GOT3 (cell line): ENCODE measurements around the gene ERN1.
A peak's percentile ranks its signal among the peaks of the same experiment; 100 is the strongest.
"Not testable (repeated sequence)": the region's sequence is repeated elsewhere in the genome, so short reads cannot be mapped to it uniquely, and the experiment has no call there.

Experiments
- DNase-seq: peaks from one replicate; lab custom pipeline; 2025; ENCODE audit warnings: mixed read lengths; lab: John Stamatoyannopoulos, UW

ERN1 gene

GRCh38 chr17:64025732-64026294 lies 104.1 kb downstream of the ERN1 start:
- peak; percentile 35 for DNase-seq

DNA sequence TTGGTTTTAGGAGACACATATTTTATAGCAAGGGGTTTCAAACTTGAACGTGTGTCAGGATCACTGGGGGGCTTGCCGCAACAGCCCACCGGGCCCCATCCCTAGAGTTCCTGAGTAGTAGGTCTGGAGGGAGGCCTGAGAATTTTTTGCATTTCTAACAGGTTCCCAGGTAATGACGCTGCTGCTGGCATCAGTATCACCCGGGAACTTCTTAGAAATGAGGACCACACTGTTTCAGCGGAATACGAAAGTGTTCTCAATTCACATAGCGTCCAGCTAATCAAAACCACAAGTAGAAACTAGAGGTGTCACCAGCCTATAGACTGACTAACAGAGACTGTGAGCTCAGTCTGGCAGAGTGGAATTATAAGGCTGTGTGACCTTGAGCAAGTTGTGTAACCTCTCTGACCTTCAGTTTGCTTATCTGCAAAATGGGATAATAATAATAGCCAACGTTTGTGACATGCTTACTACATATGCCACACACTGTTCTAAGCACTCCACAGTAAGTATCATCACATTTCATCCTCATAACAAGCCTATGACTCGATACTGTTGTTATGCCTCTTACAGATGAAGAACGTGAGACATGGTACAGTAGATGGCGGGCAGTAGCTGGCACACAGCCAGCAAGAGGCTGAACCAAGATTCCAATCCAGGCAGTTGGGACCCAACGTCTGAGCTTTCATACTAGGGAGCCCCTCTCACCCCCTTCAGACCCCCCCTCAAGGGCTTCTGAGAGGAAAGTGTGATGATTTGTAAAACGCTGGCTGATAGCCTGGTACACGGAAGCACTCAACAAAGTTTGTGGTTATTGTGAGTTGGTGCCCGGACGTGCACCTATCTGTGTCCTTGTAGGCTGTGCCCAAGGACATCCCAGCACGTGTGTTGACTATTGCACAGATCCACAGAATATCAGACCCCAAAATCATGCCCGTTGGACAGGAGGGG lies 104.9 kb downstream of the ERN1 start:
- no peak for DNase-seq

DNA sequence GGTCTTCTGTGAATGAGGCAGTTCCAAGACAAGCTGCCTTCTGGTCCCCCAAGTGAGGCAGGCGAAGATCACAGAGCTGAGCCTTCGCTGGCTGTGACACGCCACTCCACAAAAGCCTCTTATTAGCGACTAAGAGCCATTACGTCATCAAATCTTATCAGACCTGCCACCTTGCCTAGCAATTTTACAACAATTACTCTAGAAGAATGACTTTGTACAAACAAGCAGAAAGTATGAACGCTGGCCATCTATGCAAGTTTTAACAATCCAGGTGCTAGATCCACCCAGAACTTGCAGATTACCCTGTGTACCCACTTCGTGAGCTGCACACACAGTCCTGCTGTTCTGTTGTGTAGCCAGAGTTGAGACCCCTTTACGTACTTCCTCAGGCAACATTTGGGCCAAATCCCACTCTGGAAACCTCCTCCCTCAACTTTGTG lies 105.7 kb downstream of the ERN1 start:
- DNase-seq = no peak

GRCh38 chr17:64022611-64023063 lies 107.3 kb downstream of the ERN1 start:
- no peak for DNase-seq

DNA sequence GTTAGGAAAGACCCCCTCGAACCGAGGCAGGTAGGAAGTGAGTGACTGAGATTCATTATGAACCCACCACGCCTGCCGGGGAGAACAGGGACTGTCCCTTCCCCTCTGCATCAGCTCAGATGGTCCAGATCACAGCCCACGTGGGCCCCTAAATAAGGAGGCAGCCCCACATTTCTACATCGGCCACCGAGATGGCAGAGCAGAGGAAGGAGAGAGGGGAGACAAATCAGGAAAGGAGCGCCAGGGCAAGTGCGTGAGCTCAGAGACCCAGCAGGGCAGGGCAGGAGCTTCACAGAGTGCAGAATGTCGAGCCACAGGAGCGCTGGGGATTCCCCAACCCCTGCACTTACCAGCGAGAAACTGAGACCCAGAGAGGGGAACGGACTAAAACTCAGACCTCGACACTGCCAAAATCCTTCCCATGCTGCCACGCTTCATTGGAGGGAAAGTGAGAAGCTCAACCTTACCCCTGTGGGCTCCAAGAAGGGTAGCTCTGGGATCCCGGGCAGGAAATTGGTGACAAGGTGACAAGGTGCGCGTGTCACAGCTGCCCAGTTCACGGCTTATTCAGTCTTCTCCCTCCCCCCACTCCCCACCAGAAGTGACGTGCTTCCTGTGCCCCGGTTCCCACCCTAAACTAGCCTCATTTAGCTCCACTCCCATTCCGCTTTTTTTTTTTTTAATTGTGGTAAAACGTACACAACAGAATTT lies 109.7 kb downstream of the ERN1 start, which contains the start of gene ICAM2:
ICAM2 (minus strand) TSS at position 578 of the 711 bp plus-strand sequence. CDS start 13,942 bp downstream, outside the sequence.
- no peak for DNase-seq

GRCh38 chr17:64019551-64019961 lies 110.4 kb downstream of the ERN1 start:
- DNase-seq = not testable (repeated sequence)

DNA sequence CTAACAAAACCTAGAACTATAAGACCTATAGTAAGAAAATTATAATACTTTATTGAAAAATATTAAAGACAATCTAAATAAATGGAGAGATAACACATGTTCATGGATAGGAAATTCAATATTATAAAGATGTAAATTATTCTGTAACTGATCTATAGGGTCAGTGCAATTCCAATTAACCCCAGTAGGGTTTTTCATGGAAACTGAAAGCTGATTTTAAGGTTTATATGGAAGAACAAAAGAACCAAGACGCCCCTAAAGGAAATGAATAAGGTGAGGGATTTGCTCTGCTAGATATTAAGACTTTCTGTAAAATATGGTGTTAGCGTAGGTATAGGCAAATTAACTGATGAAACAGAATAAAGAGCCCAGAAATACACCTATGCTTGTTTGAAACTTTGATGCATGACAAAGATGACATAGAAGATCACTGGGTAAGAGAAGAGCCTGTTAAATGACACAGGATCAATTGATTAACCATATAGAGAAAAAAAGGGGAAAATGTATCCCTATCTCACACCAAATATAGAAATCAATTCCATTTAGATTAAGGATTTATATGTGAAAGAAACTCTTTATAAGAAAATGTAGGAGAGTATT lies 112.5 kb downstream of the ERN1 start:
- DNase-seq = no peak

DNA sequence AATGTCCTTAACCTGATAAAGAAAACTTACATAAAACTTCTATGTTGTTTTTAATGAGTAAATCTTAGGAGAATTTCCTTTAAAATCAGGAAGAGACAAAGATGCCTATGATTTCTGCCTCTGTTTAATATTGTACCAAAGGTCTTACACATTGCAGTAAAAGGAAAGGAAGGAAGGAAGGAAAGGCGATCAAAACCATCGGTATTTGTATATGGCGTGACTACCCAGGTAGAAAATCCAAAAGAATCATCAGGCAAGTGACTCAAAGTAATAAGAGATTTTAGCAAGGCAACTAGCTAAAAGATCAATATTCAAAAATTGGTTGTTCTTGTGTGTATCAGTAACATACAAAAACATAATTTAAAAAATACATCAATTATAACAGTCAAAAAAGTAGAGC lies 113.0 kb downstream of the ERN1 start:
- no peak for DNase-seq

DNA sequence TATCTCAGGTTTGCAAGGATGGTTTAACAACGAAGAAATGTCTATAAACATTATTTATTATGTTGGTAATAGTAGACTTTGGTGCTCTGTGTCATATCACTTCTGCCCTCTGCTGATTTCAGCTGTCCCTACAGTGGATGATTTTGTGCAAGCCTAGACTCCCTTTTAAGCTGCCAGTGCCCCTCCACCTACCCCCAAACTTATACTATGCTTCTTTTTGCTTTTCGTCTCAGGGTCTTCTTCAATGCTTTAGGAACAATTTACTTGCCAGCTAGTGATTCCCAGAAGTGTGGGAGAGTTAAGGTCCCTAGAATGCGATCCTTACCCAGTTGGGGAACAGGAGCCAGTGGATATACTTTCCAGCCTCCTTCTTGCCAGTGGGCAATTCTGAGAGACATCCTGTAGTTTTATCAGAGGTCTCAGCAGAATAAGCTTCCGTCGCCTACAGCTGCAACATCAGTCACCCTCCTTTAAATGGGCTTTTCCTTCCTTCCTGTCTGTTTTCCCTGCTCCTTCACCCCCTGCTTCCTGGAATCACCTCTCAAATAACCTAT lies 113.6 kb downstream of the ERN1 start:
- DNase-seq = no peak

DNA sequence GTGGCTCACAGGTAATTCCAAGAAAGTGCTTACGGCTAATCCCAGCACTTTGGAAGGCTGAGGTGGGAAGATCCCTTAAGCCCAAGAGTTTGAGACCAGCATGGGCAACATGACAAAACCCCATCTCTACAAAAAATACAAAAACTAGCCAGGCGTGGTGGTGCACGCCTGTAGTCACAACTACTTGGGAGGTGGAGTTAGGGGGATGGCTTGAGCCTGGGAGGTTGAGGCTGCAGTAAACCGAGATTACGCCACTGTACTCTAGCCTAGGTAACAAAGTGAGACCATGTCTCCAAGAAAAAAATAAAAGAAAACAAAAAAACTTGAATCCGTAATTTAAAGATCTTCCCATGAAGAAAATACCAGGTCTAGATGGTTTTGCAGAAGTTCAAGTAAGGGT lies 114.5 kb downstream of the ERN1 start:
- no peak for DNase-seq

DNA sequence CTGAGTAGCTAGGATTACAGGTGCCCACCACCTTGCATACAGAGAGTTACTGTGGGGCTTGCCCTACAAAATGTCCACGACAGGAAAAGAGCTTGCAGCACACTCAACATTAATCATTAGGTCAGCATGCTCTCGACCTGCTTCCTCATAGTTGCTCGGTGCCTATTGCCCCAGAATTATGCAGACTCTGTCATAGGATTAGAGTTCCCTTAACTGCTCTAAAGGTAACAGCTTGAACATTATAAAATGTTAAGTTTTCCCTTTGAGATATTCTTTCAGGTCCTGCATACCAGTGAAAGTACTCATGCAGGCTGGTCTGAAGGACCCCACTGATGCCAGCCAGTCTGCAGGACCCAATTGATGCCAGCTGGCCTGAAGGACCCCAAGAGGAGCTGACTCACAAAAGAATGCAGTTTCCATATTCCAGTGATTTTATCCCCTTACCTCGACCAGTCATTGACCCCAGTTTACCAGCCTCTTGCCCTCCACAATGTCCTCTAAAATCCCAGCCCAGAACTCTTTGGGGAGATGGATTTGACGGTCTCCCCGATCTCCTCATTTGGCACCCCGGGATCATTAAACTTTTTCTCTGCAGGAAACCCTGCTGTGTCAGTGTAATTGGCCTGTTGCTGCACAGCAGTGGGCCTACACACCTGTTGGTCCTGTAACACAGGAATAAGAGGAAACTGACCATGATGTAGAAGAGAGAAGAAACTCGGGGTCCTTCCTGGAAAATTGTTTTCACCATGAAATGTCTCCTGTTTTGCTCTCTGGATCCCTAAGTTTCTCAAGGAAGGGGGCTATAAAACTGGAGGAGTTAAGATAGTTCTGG lies 120.2 kb downstream of the ERN1 start:
- DNase-seq = no peak

- no peak for DNase-seq
These were observed 121.1 kb downstream of the ERN1 start for GRCh38 chr17:64008830-64009229.

GRCh38 chr17:64008346-64008745 lies 121.6 kb downstream of the ERN1 start:
- no peak for DNase-seq

DNA sequence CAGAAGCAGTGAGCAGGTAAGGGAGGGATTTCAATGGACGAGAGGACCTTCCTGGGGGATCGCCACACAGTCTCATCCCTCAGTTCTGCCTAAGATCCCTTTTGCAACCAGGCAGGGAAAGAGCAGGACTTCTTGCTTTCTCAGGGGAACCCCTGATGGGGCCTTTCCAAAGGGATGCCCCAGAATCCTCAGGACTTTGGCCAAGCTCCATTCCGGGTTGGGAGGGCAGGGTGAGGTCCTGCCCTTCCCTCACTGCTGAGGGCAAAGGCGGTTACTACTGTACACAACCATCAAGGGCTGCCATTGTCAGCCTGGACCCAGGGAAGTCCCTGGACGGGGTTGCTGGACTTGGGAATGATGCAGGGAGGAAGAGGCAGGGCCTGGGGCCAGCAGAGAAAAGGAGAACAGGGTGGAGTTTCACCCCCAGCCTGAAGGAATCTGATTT lies 122.1 kb downstream of the ERN1 start:
- DNase-seq = no peak

- DNase-seq = not testable (repeated sequence)
These were observed 122.7 kb downstream of the ERN1 start for GRCh38 chr17:64007089-64007837.

DNA sequence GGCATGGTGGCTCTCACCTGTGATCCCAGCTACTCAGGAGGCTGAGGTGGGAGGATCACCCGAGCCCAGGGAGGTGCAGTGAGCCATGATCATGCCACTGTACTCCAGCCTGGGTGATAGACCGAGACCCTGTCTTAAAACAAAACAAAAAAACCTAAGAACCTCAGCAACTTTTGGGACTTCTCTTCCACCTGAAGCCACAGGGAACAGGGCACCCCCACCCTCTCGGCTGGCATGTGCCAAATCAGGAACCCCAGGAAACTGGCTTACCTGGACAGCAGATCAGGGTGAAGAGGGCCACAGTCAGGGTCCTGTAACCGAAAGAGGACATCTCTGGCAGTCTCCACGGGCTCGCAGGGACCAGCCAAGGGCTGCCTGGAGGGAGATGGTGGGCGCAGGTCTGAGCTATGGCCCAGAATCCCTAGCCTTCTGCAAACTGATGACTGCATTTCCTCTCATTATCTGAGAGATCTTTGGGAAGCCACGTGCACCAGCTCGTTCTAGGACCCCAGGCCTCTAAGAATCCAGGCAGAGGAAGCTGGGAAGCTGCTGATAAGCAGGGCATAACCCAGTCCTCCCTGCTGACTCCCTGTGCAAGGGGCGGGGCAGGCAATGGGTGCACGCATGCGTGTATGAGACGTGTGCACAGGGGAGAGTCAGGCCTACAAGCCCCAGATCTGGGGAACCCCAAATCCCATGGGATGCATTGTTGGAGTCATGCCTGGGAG lies 123.4 kb downstream of the ERN1 start:
- DNase-seq = no peak

DNA sequence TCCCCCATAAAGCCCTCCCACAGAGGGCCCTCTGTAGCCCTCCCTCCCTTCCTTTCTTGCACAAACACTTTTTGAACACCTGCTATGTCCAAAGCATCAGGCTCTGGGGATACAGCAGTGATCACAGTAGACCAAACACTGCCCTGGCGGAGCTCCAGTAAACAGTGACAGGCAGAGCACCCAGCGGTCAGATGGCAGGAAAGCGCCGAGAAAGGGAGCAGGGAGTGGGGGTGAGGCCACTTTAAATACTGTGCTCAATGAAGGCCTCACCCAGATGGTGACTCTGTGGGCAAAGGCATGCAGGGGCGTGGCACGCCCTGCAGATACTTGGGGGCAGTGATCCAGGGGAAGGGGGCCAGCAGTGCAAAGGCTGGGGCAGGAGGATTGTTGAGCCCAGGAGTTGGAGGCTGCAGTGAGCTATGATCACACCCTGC lies 124.2 kb downstream of the ERN1 start:
- no peak for DNase-seq

DNA sequence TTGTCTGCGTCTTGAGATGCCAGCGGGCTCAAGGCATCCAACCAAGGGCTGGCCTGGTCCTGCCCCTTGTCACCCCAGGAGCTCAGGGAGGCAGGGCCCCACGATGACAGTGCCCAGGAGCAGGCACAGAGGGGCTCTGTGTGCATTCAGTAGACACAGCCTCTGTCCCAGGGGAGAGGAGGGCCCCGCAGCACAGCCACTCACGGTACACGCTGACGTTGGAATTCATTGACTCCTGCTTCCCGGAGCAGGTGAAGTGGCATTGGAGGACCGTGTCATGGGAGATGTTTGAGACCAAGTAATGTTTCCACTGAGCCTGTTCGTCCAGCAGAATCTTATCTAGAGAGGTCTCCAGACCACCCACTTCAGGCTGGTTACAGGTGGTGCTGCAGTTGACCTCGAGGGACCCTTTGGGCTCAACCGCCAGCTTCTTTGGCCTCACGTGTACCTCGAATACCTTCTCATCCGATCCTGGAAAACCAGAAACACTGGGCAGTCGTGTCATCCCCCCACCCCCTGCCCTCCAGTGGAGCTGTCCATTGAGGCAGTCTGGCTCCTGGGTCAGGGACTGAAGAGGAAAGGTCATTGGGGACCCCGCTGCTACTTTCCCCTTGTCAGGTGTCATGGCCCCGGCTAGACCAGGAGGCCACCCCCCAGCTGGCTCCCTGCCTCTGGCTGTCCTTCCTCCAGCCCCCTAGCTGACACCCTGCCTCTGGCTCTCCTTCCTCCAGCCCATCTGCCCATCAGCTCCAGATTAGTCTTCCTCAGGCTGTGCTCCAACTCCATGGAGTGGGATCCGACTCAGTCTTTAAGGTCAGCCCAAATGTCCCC lies 124.8 kb downstream of the ERN1 start:
- no peak for DNase-seq
